ENCODE results near the gene ATG4B. TPM values are rescaled to one million over a fixed set of nuclear protein-coding genes. Genes with fewer than 3 reads are reported as not detected.

ATG4B gene
- total RNA-seq, 1 experiment from 2014 or later = 133 TPM

- TF ChIP-seq ZNF532 (CRISPR knock-in tag; IDR thresholded peaks at IDR 0.05; ENCODE audit: borderline replicate concordance) (no peak), GRHL2 (CRISPR knock-in tag; IDR thresholded peaks at IDR 0.05; ENCODE audit: insufficient replicate concordance, severe bottlenecking) (no peak), ZNF263 (CRISPR knock-in tag; IDR thresholded peaks at IDR 0.05; ENCODE audit: low read depth) (no peak), ZNF425 (CRISPR knock-in tag; conservative IDR thresholded peaks at IDR 0.05) (no peak), AR (CRISPR knock-in tag; IDR thresholded peaks at IDR 0.05) (no peak), IRF1 (CRISPR knock-in tag; IDR thresholded peaks at IDR 0.05) (no peak)
Observed at GRCh38 chr2:241606186-241606585, 31.3 kb upstream of the ATG4B start (continued).

GRCh38 chr2:241607162-241607885 lies 30.2 kb upstream of the ATG4B start:
- no peak for TF ChIP-seq PRRX2 (CRISPR knock-in tag; IDR thresholded peaks at IDR 0.05)
- no peak for TF ChIP-seq HMGXB4 (CRISPR knock-in tag; IDR thresholded peaks at IDR 0.05)
- no peak for TF ChIP-seq ATF3 (CRISPR knock-in tag; conservative IDR thresholded peaks at IDR 0.05)
- TF ChIP-seq NR2C2 (CRISPR knock-in tag; IDR thresholded peaks at IDR 0.05) = no peak
- no peak for TF ChIP-seq MAX (CRISPR knock-in tag; IDR thresholded peaks at IDR 0.05)
- H3K27me3 Mint-ChIP-seq (ENCODE audit: low read depth) = no peaks in the 10 kb centered on the region
- ATAC-seq (no peak), DNase-seq (ENCODE audit: low spot score) (no peak)
- H3K36me3 Mint-ChIP-seq = peaks cover 13% of the 10 kb centered on the region
- H3K27ac Mint-ChIP-seq = no peak overlapping the region
- ChIA-PET CTCF (interaction anchor here (1.5 kb wide), 1 partner anchor 14 kb away, joined by 3 read pairs; no protein-coding TSS in a partner anchor), POLR2A (no interaction called here)
- H3K4me3 Mint-ChIP-seq = no peak overlapping the region
- peaks cover 9% of the 10 kb centered on the region for H3K4me1 Mint-ChIP-seq
- no peaks in the 10 kb centered on the region for H3K9me3 Mint-ChIP-seq
